ENCODE measurements around the gene ENDOV. TPM values are rescaled to one million over a fixed set of nuclear protein-coding genes. Genes with fewer than 3 reads are reported as not detected.

The ENDOV gene
- total and polyA plus RNA-seq, 2 donors (not counting 3 experiments of a cell fraction or from before 2014, with no cell fraction given), result 20.4 to 25.9 TPM

DNA sequence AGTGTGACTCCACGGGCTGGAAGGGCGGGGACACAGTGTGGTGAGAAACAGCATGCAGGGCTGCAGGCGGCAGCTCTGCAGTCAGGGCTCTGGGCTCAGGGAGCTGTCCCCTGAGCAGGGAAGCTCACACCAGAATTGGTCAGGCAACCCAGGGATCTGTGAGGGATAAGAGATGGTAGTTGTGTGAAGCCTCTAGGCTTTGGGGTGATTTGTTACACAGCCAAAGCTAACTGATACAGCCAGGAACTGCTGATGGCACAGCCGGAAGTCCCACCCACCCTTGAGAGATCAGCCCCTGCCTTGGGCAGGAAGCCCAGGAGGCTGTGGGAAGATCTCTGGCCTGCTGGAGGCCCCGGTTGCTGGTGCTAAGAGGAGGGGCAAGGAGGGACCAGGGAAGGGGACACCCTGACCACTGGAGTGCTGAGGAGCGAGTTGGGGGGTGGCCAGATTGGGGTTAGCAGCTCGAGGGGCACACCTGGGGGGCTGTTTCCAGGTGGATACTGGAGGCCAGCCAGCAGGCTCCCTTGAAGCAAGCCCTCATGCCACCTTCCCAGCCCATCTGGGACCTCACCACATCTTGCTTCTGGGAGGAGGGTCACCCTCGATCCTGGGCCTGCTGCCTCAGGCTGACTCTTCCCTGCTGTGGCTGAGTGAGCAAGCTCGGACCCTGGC, 36.3 kb downstream of the ENDOV start:
- TF ChIP-seq MAX (IDR thresholded peaks at IDR 0.05; ENCODE audit: insufficient read depth, insufficient read length), result no peak
- TF ChIP-seq, protein P1, sequence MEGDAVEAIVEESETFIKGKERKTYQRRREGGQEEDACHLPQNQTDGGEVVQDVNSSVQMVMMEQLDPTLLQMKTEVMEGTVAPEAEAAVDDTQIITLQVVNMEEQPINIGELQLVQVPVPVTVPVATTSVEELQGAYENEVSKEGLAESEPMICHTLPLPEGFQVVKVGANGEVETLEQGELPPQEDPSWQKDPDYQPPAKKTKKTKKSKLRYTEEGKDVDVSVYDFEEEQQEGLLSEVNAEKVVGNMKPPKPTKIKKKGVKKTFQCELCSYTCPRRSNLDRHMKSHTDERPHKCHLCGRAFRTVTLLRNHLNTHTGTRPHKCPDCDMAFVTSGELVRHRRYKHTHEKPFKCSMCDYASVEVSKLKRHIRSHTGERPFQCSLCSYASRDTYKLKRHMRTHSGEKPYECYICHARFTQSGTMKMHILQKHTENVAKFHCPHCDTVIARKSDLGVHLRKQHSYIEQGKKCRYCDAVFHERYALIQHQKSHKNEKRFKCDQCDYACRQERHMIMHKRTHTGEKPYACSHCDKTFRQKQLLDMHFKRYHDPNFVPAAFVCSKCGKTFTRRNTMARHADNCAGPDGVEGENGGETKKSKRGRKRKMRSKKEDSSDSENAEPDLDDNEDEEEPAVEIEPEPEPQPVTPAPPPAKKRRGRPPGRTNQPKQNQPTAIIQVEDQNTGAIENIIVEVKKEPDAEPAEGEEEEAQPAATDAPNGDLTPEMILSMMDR (IDR thresholded peaks at IDR 0.05; ENCODE audit: extremely low read depth in 1 of 2, insufficient read depth in 1 of 2, low read depth in 1 of 2, low read length in 2 of 2), result no peak
- TF ChIP-seq MYC (IDR thresholded peaks at IDR 0.05; ENCODE audit: low read depth, low read length), result no peak
- no peak for TF ChIP-seq FOS (IDR thresholded peaks at IDR 0.05; ENCODE audit: borderline replicate concordance, insufficient read depth, low read length)
- no peak for TF ChIP-seq EZH2 (IDR thresholded peaks at IDR 0.05; ENCODE audit: borderline replicate concordance, low read depth, low read length, severe bottlenecking)
- TF ChIP-seq JUN (IDR thresholded peaks at IDR 0.05; ENCODE audit: borderline replicate concordance, insufficient read depth, insufficient read length, low read depth), result no peak
- CTCF ChIA-PET, result no interaction called here
- dilution Hi-C loops (cut with MboI; ENCODE audit: extremely low pct_ligation_motif_present, low sequenced_read_pairs), result no loop called here
- Histone ChIP-seq H2AFZ (ENCODE audit: low read depth, low read length) (no peak overlapping the region), H3K4me2 (ENCODE audit: insufficient read depth, low read length) (no peak overlapping the region), H3K27me3 (ENCODE audit: control insufficient read depth in 2 of 2, insufficient read depth in 2 of 2, low read length in 2 of 2) (no peaks in the 10 kb centered on the region), H3K4me1 (ENCODE audit: control insufficient read depth, extremely low read depth, insufficient read depth, low read length) (peaks cover 9% of the 10 kb centered on the region), H3K36me3 (ENCODE audit: control insufficient read depth in 2 of 2, extremely low read depth in 1 of 2, insufficient read depth in 2 of 2, low read length in 2 of 2) (no peaks in the 10 kb centered on the region), H3K9me3 (replicated peaks; ENCODE audit: control insufficient read depth, insufficient read depth, low read length) (no peaks in the 10 kb centered on the region), H3K4me3 (replicated peaks in 1 of 3; ENCODE audit: insufficient read depth in 1 of 3, low read depth in 1 of 3, low read length in 3 of 3) (no peak overlapping the region), H3K9me1 (replicated peaks; ENCODE audit: control insufficient read depth, extremely low read depth, insufficient read depth, low read length) (no peaks in the 10 kb centered on the region), H3K79me2 (ENCODE audit: control insufficient read depth, insufficient read depth, low read length) (no peaks in the 10 kb centered on the region), H3K27ac (ENCODE audit: insufficient read depth, low read depth, low read length) (no peak overlapping the region), H4K20me1 (replicated peaks; ENCODE audit: control insufficient read depth, extremely low read depth, insufficient read depth, low read length) (no peaks in the 10 kb centered on the region), H3K9ac (replicated peaks; ENCODE audit: extremely low read depth, insufficient read depth, low read length) (no peak overlapping the region)
- POLR2A ChIA-PET, result no interaction called here
- FAIRE-seq (no peak), DNase-seq (ENCODE audit: low read depth, low spot score) (no peak)
- BruUV-seq (replicated peaks), result no TSS peak
- intact Hi-C loops (cut with micrococcal nuclease), result no loop called here

Data from endothelial cell of umbilical vein (primary cell).